ENCODE measurements around the gene ACOT7. TPM values are rescaled to one million over a fixed set of nuclear protein-coding genes. Genes with fewer than 3 reads are reported as not detected.

ACOT7 gene
- total and polyA plus RNA-seq, 2 of the 13 experiments (the other 11 are each of a cell fraction or from before 2014, with no cell fraction given): 33.0 to 55.8 TPM

- no peak for ATAC-seq
- TF ChIP-seq, protein P1, sequence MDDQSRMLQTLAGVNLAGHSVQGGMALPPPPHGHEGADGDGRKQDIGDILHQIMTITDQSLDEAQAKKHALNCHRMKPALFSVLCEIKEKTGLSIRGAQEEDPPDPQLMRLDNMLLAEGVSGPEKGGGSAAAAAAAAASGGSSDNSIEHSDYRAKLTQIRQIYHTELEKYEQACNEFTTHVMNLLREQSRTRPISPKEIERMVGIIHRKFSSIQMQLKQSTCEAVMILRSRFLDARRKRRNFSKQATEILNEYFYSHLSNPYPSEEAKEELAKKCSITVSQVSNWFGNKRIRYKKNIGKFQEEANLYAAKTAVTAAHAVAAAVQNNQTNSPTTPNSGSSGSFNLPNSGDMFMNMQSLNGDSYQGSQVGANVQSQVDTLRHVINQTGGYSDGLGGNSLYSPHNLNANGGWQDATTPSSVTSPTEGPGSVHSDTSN (CRISPR knock-in tag; IDR thresholded peaks at IDR 0.05; ENCODE audit: borderline replicate concordance): no peak
- TF ChIP-seq ZNF33B (CRISPR knock-in tag; IDR thresholded peaks at IDR 0.05) (no peak), PRDM15 (CRISPR knock-in tag; IDR thresholded peaks at IDR 0.05) (no peak), NFIC (IDR thresholded peaks at IDR 0.05; ENCODE audit: low read length) (no peak), ZNF761 (CRISPR knock-in tag; conservative IDR thresholded peaks at IDR 0.05) (no peak), ZMYM4 (CRISPR knock-in tag; IDR thresholded peaks at IDR 0.05) (no peak), ZFP36L2 (CRISPR knock-in tag; IDR thresholded peaks at IDR 0.05) (no peak), ZNF746 (CRISPR knock-in tag; IDR thresholded peaks at IDR 0.05) (no peak), IRF1 (CRISPR knock-in tag; IDR thresholded peaks at IDR 0.05; ENCODE audit: low read depth) (no peak)
- TF ChIP-seq, protein P2, sequence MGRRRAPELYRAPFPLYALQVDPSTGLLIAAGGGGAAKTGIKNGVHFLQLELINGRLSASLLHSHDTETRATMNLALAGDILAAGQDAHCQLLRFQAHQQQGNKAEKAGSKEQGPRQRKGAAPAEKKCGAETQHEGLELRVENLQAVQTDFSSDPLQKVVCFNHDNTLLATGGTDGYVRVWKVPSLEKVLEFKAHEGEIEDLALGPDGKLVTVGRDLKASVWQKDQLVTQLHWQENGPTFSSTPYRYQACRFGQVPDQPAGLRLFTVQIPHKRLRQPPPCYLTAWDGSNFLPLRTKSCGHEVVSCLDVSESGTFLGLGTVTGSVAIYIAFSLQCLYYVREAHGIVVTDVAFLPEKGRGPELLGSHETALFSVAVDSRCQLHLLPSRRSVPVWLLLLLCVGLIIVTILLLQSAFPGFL (CRISPR knock-in tag; IDR thresholded peaks at IDR 0.05): no peak
- no peak overlapping the region for H3K4me2 ChIP-seq (ENCODE audit: low read depth, low read length)
- no peak overlapping the region for H3K9ac ChIP-seq (ENCODE audit: insufficient read depth, low read depth, low read length)
- no TSS peak for BruUV-seq (replicated peaks)
- intact Hi-C loops (cut with micrococcal nuclease; ENCODE audit: unreplicated experiment) (no loop called here), in situ Hi-C loops (cut with HindIII; ENCODE audit: extremely low pct_ligation_motif_present, low pct_unique_long_range_greater_than_20kb) (no loop called here)
- H3K27ac ChIP-seq (ENCODE audit: extremely low read length, insufficient read depth, low read length): no peak overlapping the region
- peaks cover 1 to 26% of the 10 kb centered on the region in 2 experiments; a peak in 4 of 5 replicates for H3K36me3 ChIP-seq (replicated peaks in 1 of 2; ENCODE audit: control insufficient read depth in 1 of 2, insufficient read depth in 2 of 2, low read length in 2 of 2)
- 98% methylated on average over 10 of the region's 10 CpGs for WGBS (ENCODE audit: low lambda C conversion rate)
- no peaks in the 10 kb centered on the region for H4K20me1 ChIP-seq (ENCODE audit: insufficient read depth, low read length)
- H3K9me3 ChIP-seq (ENCODE audit: low read length): no peaks in the 10 kb centered on the region
- H3K4me1 ChIP-seq (ENCODE audit: insufficient read depth, low read length): peaks cover 5% of the 10 kb centered on the region
- no peak for FAIRE-seq
- H3K79me2 ChIP-seq (ENCODE audit: insufficient read depth, low read length): no peaks in the 10 kb centered on the region
- CTCF ChIA-PET (ENCODE audit: low intra/inter-chr PET ratio, low total read pairs): no interaction called here
- no peak for DNase-seq (ENCODE audit: low spot score)
- no peak overlapping the region for H3K4me3 ChIP-seq (replicated peaks in 1 of 3; ENCODE audit: insufficient read depth in 1 of 3, low read depth in 2 of 3, low read length in 3 of 3)
- H2AFZ ChIP-seq (ENCODE audit: low read length): no peak overlapping the region
- POLR2A ChIA-PET: no interaction called here
- H3K27me3 ChIP-seq (ENCODE audit: control insufficient read depth in 1 of 2, insufficient read depth in 2 of 2, low read length in 2 of 2): no peaks in the 10 kb centered on the region
Measured at GRCh38 chr1:6287431-6287886, 106.1 kb downstream of the ACOT7 start.

Measured in HepG2 (cell line).